Measurements from ENCODE around the gene SLC66A1. TPM values are rescaled to one million over a fixed set of nuclear protein-coding genes. Genes with fewer than 3 reads are reported as not detected.

The SLC66A1 gene
- total and polyA plus RNA-seq, 2 of the 13 experiments (the other 11 are each of a cell fraction or from before 2014, with no cell fraction given): 15.4 to 18.9 TPM

DNA sequence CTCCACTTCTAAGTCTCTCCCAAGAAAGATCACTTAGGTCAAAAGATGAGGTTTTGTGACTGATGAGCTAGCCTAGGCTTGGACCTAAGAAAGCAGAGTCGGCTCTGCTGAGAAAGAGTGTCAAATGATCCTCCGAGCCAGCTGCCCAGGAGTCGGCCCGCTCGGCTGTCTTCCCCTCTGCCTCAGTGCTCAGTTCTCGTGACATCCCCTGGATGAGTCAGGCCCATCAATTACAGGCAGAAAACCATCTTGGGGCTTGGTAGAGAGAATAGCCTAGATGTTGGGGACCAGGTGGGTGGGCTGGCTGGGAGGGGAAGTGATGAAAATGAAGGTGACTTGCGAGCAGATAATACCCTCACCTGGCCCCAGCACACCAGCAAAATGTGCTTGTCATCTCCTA, 60.5 kb downstream of the SLC66A1 start (continued):
- TF ChIP-seq, protein P1, sequence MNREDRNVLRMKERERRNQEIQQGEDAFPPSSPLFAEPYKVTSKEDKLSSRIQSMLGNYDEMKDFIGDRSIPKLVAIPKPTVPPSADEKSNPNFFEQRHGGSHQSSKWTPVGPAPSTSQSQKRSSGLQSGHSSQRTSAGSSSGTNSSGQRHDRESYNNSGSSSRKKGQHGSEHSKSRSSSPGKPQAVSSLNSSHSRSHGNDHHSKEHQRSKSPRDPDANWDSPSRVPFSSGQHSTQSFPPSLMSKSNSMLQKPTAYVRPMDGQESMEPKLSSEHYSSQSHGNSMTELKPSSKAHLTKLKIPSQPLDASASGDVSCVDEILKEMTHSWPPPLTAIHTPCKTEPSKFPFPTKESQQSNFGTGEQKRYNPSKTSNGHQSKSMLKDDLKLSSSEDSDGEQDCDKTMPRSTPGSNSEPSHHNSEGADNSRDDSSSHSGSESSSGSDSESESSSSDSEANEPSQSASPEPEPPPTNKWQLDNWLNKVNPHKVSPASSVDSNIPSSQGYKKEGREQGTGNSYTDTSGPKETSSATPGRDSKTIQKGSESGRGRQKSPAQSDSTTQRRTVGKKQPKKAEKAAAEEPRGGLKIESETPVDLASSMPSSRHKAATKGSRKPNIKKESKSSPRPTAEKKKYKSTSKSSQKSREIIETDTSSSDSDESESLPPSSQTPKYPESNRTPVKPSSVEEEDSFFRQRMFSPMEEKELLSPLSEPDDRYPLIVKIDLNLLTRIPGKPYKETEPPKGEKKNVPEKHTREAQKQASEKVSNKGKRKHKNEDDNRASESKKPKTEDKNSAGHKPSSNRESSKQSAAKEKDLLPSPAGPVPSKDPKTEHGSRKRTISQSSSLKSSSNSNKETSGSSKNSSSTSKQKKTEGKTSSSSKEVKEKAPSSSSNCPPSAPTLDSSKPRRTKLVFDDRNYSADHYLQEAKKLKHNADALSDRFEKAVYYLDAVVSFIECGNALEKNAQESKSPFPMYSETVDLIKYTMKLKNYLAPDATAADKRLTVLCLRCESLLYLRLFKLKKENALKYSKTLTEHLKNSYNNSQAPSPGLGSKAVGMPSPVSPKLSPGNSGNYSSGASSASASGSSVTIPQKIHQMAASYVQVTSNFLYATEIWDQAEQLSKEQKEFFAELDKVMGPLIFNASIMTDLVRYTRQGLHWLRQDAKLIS (CRISPR knock-in tag; IDR thresholded peaks at IDR 0.05): no peak
- no peak for TF ChIP-seq RXRA (CRISPR knock-in tag; IDR thresholded peaks at IDR 0.05)
- TF ChIP-seq TMF1 (CRISPR knock-in tag; IDR thresholded peaks at IDR 0.05; ENCODE audit: low read depth): no peak
- TF ChIP-seq FOSL2 (CRISPR knock-in tag; IDR thresholded peaks at IDR 0.05): no peak
- TF ChIP-seq ZNF644 (CRISPR knock-in tag; IDR thresholded peaks at IDR 0.05; ENCODE audit: low read depth): no peak

DNA sequence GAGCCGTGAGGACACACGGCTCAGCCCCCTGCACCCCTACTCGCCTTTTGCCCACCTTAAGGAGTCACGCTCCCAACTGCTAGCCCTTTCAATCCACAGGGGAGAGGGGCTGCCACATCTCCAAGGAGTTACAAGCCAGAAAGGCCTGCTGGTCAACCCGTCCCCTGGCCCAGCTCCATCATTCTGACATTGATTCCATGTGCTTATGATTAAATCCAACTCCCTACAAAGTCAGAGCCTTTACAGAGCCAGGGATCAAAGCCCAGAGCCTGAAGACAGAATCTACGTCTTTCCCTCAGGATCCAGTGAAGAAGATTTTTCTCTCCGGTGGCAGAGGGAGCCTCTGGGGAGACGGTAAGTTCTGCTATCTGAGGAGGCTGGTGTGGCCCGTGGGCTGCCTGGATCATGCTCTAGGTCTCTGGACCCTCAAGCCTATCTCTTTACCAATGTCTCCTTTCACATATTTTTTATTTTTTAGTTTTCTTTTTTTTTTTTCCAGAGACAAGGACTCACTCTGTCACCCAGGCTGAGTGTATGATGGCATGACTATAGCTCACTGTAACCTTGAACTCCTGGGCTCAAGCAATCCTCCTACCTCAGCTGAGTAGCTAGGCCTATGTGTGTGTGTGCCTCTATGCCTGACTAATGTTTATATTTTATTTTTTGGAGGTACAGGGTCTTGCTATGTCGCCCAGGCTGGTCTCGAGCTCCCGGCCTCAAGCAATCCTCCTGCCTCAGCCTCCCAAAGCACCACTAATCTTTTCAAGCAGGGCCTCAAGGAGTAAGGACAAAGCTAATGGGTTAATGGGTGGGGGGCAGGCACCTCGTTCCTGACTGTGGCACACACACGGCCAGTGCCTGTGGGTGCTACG, 61.3 kb downstream of the SLC66A1 start:
- 0 out of 2 replicates have a peak, but pooled peaks cover 3% of the 10 kb centered on the region for H4K20me1 ChIP-seq (ENCODE audit: insufficient read depth, low read length)
- BruUV-seq (replicated peaks): no TSS peak
- 94% methylated on average over 13 of the region's 15 CpGs for WGBS (ENCODE audit: low lambda C conversion rate)
- H3K36me3 ChIP-seq (replicated peaks in 1 of 2; ENCODE audit: control insufficient read depth in 1 of 2, insufficient read depth in 2 of 2, low read length in 2 of 2): peaks cover 24 to 70% of the 10 kb centered on the region in 2 experiments
- no peak overlapping the region for H3K4me3 ChIP-seq (replicated peaks in 1 of 3; ENCODE audit: insufficient read depth in 1 of 3, low read depth in 2 of 3, low read length in 3 of 3)
- no peaks in the 10 kb centered on the region for H3K27me3 ChIP-seq (ENCODE audit: control insufficient read depth in 1 of 2, insufficient read depth in 2 of 2, low read length in 2 of 2)
- H2AFZ ChIP-seq (ENCODE audit: low read length): no peak overlapping the region
- intact Hi-C loops (cut with micrococcal nuclease; ENCODE audit: unreplicated experiment): no loop called here
- no peak overlapping the region for H3K4me2 ChIP-seq (ENCODE audit: low read depth, low read length)
- H3K79me2 ChIP-seq (ENCODE audit: insufficient read depth, low read length): no peaks in the 10 kb centered on the region
- ATAC-seq (peak; percentile 27; the same call in 1 of the 3 replicates), FAIRE-seq (no peak), DNase-seq (ENCODE audit: low spot score) (no peak)
- H3K9ac ChIP-seq (ENCODE audit: insufficient read depth, low read depth, low read length): no peak overlapping the region
- ChIA-PET CTCF (ENCODE audit: low intra/inter-chr PET ratio, low total read pairs) (interaction anchor here (1.4 kb wide), 1 partner anchor 280 kb away, joined by 4 read pairs; no protein-coding TSS in a partner anchor), POLR2A (interaction anchor here (1.3 kb wide), 1 partner anchor 10 kb away, joined by 5 read pairs; no protein-coding TSS in a partner anchor)
- H3K9me3 ChIP-seq (ENCODE audit: low read length): no peaks in the 10 kb centered on the region
- peaks cover 13% of the 10 kb centered on the region; the same call in 1 of the 2 replicates for H3K4me1 ChIP-seq (ENCODE audit: insufficient read depth, low read length)
- H3K27ac ChIP-seq (ENCODE audit: extremely low read length, insufficient read depth, low read length): no peak overlapping the region
- in situ Hi-C loops (cut with HindIII; ENCODE audit: extremely low pct_ligation_motif_present, low pct_unique_long_range_greater_than_20kb): no loop called here
- TF ChIP-seq, protein P2, sequence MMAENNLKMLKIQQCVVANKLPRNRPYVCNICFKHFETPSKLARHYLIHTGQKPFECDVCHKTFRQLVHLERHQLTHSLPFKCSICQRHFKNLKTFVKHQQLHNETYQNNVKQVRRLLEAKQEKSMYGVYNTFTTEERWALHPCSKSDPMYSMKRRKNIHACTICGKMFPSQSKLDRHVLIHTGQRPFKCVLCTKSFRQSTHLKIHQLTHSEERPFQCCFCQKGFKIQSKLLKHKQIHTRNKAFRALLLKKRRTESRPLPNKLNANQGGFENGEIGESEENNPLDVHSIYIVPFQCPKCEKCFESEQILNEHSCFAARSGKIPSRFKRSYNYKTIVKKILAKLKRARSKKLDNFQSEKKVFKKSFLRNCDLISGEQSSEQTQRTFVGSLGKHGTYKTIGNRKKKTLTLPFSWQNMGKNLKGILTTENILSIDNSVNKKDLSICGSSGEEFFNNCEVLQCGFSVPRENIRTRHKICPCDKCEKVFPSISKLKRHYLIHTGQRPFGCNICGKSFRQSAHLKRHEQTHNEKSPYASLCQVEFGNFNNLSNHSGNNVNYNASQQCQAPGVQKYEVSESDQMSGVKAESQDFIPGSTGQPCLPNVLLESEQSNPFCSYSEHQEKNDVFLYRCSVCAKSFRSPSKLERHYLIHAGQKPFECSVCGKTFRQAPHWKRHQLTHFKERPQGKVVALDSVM (CRISPR knock-in tag; IDR thresholded peaks at IDR 0.05): peak; percentile 72
- TF ChIP-seq, protein P3, sequence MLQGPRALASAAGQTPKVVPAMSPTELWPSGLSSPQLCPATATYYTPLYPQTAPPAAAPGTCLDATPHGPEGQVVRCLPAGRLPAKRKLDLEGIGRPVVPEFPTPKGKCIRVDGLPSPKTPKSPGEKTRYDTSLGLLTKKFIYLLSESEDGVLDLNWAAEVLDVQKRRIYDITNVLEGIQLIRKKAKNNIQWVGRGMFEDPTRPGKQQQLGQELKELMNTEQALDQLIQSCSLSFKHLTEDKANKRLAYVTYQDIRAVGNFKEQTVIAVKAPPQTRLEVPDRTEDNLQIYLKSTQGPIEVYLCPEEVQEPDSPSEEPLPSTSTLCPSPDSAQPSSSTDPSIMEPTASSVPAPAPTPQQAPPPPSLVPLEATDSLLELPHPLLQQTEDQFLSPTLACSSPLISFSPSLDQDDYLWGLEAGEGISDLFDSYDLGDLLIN (CRISPR knock-in tag; IDR thresholded peaks at IDR 0.05; ENCODE audit: borderline replicate concordance): no peak
- TF ChIP-seq ZNF180 (CRISPR knock-in tag; IDR thresholded peaks at IDR 0.05; ENCODE audit: borderline replicate concordance, low read depth) (no peak), STAG1 (CRISPR knock-in tag; IDR thresholded peaks at IDR 0.05) (no peak), SALL1 (CRISPR knock-in tag; IDR thresholded peaks at IDR 0.05) (no peak), EZH2 (conservative IDR thresholded peaks at IDR 0.05; ENCODE audit: low read depth, low read length) (no peak), ZNF121 (CRISPR knock-in tag; IDR thresholded peaks at IDR 0.05) (peak; percentile 81)
- TF ChIP-seq, protein P4, sequence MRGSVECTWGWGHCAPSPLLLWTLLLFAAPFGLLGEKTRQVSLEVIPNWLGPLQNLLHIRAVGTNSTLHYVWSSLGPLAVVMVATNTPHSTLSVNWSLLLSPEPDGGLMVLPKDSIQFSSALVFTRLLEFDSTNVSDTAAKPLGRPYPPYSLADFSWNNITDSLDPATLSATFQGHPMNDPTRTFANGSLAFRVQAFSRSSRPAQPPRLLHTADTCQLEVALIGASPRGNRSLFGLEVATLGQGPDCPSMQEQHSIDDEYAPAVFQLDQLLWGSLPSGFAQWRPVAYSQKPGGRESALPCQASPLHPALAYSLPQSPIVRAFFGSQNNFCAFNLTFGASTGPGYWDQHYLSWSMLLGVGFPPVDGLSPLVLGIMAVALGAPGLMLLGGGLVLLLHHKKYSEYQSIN (CRISPR knock-in tag; IDR thresholded peaks at IDR 0.05; ENCODE audit: borderline replicate concordance): no peak

All from HepG2 (cell line).